ENCODE results near the gene ADCY1.

- no peak for TF ChIP-seq POLR2A (IDR thresholded peaks at IDR 0.05)
- TF ChIP-seq, protein P1, sequence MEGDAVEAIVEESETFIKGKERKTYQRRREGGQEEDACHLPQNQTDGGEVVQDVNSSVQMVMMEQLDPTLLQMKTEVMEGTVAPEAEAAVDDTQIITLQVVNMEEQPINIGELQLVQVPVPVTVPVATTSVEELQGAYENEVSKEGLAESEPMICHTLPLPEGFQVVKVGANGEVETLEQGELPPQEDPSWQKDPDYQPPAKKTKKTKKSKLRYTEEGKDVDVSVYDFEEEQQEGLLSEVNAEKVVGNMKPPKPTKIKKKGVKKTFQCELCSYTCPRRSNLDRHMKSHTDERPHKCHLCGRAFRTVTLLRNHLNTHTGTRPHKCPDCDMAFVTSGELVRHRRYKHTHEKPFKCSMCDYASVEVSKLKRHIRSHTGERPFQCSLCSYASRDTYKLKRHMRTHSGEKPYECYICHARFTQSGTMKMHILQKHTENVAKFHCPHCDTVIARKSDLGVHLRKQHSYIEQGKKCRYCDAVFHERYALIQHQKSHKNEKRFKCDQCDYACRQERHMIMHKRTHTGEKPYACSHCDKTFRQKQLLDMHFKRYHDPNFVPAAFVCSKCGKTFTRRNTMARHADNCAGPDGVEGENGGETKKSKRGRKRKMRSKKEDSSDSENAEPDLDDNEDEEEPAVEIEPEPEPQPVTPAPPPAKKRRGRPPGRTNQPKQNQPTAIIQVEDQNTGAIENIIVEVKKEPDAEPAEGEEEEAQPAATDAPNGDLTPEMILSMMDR (IDR thresholded peaks at IDR 0.05): no peak
Observed at GRCh38 chr7:45692031-45692430, 117.9 kb downstream of the ADCY1 start.

Measured in esophagus squamous epithelium (tissue), 4 donors.